ENCODE data around the gene JUND.
A peak's percentile ranks its signal among the peaks of the same experiment; 100 is the strongest.

Gene JUND

GRCh38 chr19:18308948-18309325, 27.5 kb upstream of the JUND start:
- in situ Hi-C loops (cut with MboI; ENCODE audit: low sequenced_read_pairs, unreplicated experiment) = no loop called here
- no peak for TF ChIP-seq CTCF (IDR thresholded peaks at IDR 0.05; ENCODE audit: borderline replicate concordance, control extremely low read depth, extremely low read depth, insufficient read depth, missing control alignments)
- peak; percentile 12 for DNase-seq (ENCODE audit: low spot score)

GRCh38 chr19:18308051-18308947, 26.9 kb upstream of the JUND start:
- peak; percentile 26 for DNase-seq (ENCODE audit: low spot score)
- in situ Hi-C loops (cut with MboI; ENCODE audit: low sequenced_read_pairs, unreplicated experiment) = no loop called here
- TF ChIP-seq CTCF (IDR thresholded peaks at IDR 0.05; ENCODE audit: borderline replicate concordance, control extremely low read depth, extremely low read depth, insufficient read depth, missing control alignments) = no peak

- peak; percentile 13 for TF ChIP-seq CTCF (IDR thresholded peaks at IDR 0.05; ENCODE audit: borderline replicate concordance, control extremely low read depth, extremely low read depth, insufficient read depth, missing control alignments)
- in situ Hi-C loops (cut with MboI; ENCODE audit: low sequenced_read_pairs, unreplicated experiment) = no loop called here
- DNase-seq (ENCODE audit: low spot score) = peak; percentile 63
These were observed 25.9 kb upstream of the JUND start for GRCh38 chr19:18307271-18307681.

- in situ Hi-C loops (cut with MboI; ENCODE audit: low sequenced_read_pairs, unreplicated experiment) = no loop called here
- no peak for TF ChIP-seq CTCF (IDR thresholded peaks at IDR 0.05; ENCODE audit: borderline replicate concordance, control extremely low read depth, extremely low read depth, insufficient read depth, missing control alignments)
- peak; percentile 36 for DNase-seq (ENCODE audit: low spot score)
These were observed 25.5 kb upstream of the JUND start for GRCh38 chr19:18306888-18307260.

- peak; percentile 24 for DNase-seq (ENCODE audit: low spot score)
- in situ Hi-C loops (cut with MboI; ENCODE audit: low sequenced_read_pairs, unreplicated experiment) = no loop called here
- no peak for TF ChIP-seq CTCF (IDR thresholded peaks at IDR 0.05; ENCODE audit: borderline replicate concordance, control extremely low read depth, extremely low read depth, insufficient read depth, missing control alignments)
These were observed 24.9 kb upstream of the JUND start for GRCh38 chr19:18306209-18306887.

GRCh38 chr19:18304458-18305310, 23.3 kb upstream of the JUND start:
- peak; percentile 91 for DNase-seq (ENCODE audit: low spot score)
- no peak for TF ChIP-seq CTCF (IDR thresholded peaks at IDR 0.05; ENCODE audit: borderline replicate concordance, control extremely low read depth, extremely low read depth, insufficient read depth, missing control alignments)
- in situ Hi-C loops (cut with MboI; ENCODE audit: low sequenced_read_pairs, unreplicated experiment) = no loop called here
